Stimulated activated naive B cell treated with anti-CD40 and anti-IgM and Interleukin-4, amounts not matched to agents 10 μg/mL and 1 μg/mL and 100 μg/mL, for 72 hours (primary cell): ENCODE results near the gene FRMPD1.
A peak's percentile ranks its signal among the peaks of the same experiment; 100 is the strongest.

ENCODE experiments used
- ATAC-seq, 2 donors: fragments of 150-1000 bp; cut with Tn5 transposase; replicated peaks; 2 replicates each; pipeline ENCODE4 v1.10.0; 2021; ENCODE audit warnings: moderate library complexity in 1 of 2
- DNase-seq: peaks from one replicate; pipeline ENCODE4 v3.0.0; 2021
- H3K27ac Mint-ChIP-seq: one replicate; pipeline ENCODE4 v1.8.0; 2022; ENCODE audit warnings: mild to moderate bottlenecking, mixed read lengths
- H3K27me3 Mint-ChIP-seq, 2 donors: one replicate each; pipeline ENCODE4 v1.8.0; 2022; ENCODE audit warnings: mixed read lengths in 2 of 2
- H3K36me3 Mint-ChIP-seq, 2 donors: one replicate each; pipeline ENCODE4 v1.8.0; 2022; ENCODE audit warnings: mixed read lengths in 2 of 2, mild to moderate bottlenecking in 1 of 2
- H3K4me1 Mint-ChIP-seq, 2 donors: one replicate each; pipeline ENCODE4 v1.8.0; 2022; ENCODE audit warnings: mixed read lengths in 2 of 2, mild to moderate bottlenecking in 1 of 2
- H3K4me3 Mint-ChIP-seq, 2 donors: one replicate each; pipeline ENCODE4 v1.8.0; 2022; ENCODE audit warnings: mild to moderate bottlenecking in 2 of 2, mixed read lengths in 2 of 2, moderate library complexity in 1 of 2
- H3K9me3 Mint-ChIP-seq, 2 donors: one replicate each; pipeline ENCODE4 v1.8.0; 2022; ENCODE audit warnings: mixed read lengths in 2 of 2, mild to moderate bottlenecking in 1 of 2

FRMPD1 gene

GRCh38 chr9:37645903-37646506 is 4.7 kb upstream of the FRMPD1 start:
- ATAC-seq (no peak), DNase-seq (no peak)
- no peak overlapping the region for H3K4me3 Mint-ChIP-seq
- H3K9me3 Mint-ChIP-seq: no peaks in the 10 kb centered on the region
- no peak overlapping the region for H3K27ac Mint-ChIP-seq
- no peaks in the 10 kb centered on the region for H3K36me3 Mint-ChIP-seq
- peaks cover 31 to 43% of the 10 kb centered on the region in 2 donors for H3K27me3 Mint-ChIP-seq
- H3K4me1 Mint-ChIP-seq: peaks cover 5 to 18% of the 10 kb centered on the region in 2 donors

- Mint-ChIP-seq H3K27me3 (peaks cover 49 to 62% of the 10 kb centered on the region in 2 donors), H3K9me3 (no peaks in the 10 kb centered on the region), H3K36me3 (no peaks in the 10 kb centered on the region), H3K4me3 (peak overlapping the region; percentile 74 to 79), H3K4me1 (peaks cover 9 to 13% of the 10 kb centered on the region in 2 donors), H3K27ac (no peak overlapping the region)
- no peak for ATAC-seq
- no peak for DNase-seq
Measured at GRCh38 chr9:37650299-37650872, 368 bp upstream of the FRMPD1 start.

GRCh38 chr9:37652261-37652660 is 1.5 kb downstream of the FRMPD1 start:
- H3K36me3 Mint-ChIP-seq: no peaks in the 10 kb centered on the region
- no peak overlapping the region for H3K27ac Mint-ChIP-seq
- DNase-seq (no peak), ATAC-seq (no peak)
- H3K4me3 Mint-ChIP-seq: no peak overlapping the region
- no peaks in the 10 kb centered on the region for H3K9me3 Mint-ChIP-seq
- peaks cover 9 to 13% of the 10 kb centered on the region in 2 donors for H3K4me1 Mint-ChIP-seq
- H3K27me3 Mint-ChIP-seq: peaks cover 50 to 60% of the 10 kb centered on the region in 2 donors

- peaks cover 55 to 67% of the 10 kb centered on the region in 2 donors for H3K27me3 Mint-ChIP-seq
- DNase-seq (no peak), ATAC-seq (no peak)
- no peak overlapping the region for H3K27ac Mint-ChIP-seq
- no peaks in the 10 kb centered on the region for H3K9me3 Mint-ChIP-seq
- H3K4me3 Mint-ChIP-seq: no peak overlapping the region
- H3K4me1 Mint-ChIP-seq: peaks cover 9 to 13% of the 10 kb centered on the region in 2 donors
- H3K36me3 Mint-ChIP-seq: no peaks in the 10 kb centered on the region
Measured at GRCh38 chr9:37653385-37653784, 2.6 kb downstream of the FRMPD1 start.

GRCh38 chr9:37656936-37657335 is 6.2 kb downstream of the FRMPD1 start:
- no peaks in the 10 kb centered on the region for H3K9me3 Mint-ChIP-seq
- no peak overlapping the region for H3K27ac Mint-ChIP-seq
- no peaks in the 10 kb centered on the region for H3K4me1 Mint-ChIP-seq
- no peak overlapping the region for H3K4me3 Mint-ChIP-seq
- DNase-seq: no peak
- H3K36me3 Mint-ChIP-seq: no peaks in the 10 kb centered on the region
- ATAC-seq: no peak
- H3K27me3 Mint-ChIP-seq: peaks cover 41 to 44% of the 10 kb centered on the region in 2 donors

- Mint-ChIP-seq H3K36me3 (no peaks in the 10 kb centered on the region), H3K27me3 (peaks cover 17 to 20% of the 10 kb centered on the region in 2 donors), H3K4me3 (no peak overlapping the region), H3K4me1 (peaks cover 4 to 7% of the 10 kb centered on the region in 2 donors), H3K9me3 (no peaks in the 10 kb centered on the region), H3K27ac (no peak overlapping the region)
- no peak for DNase-seq
- ATAC-seq: no peak
Measured at GRCh38 chr9:37660691-37661090, 9.9 kb downstream of the FRMPD1 start.

GRCh38 chr9:37663926-37664325 is 13.2 kb downstream of the FRMPD1 start:
- H3K4me3 Mint-ChIP-seq: no peak overlapping the region
- H3K9me3 Mint-ChIP-seq: no peaks in the 10 kb centered on the region
- H3K27ac Mint-ChIP-seq: no peak overlapping the region
- DNase-seq: no peak
- no peak for ATAC-seq
- H3K27me3 Mint-ChIP-seq: peaks cover 0 to 11% of the 10 kb centered on the region in 2 donors
- no peaks in the 10 kb centered on the region for H3K36me3 Mint-ChIP-seq
- peaks cover 4 to 9% of the 10 kb centered on the region in 2 donors for H3K4me1 Mint-ChIP-seq

- H3K36me3 Mint-ChIP-seq: no peaks in the 10 kb centered on the region
- no peak overlapping the region for H3K4me3 Mint-ChIP-seq
- no peaks in the 10 kb centered on the region for H3K9me3 Mint-ChIP-seq
- H3K27ac Mint-ChIP-seq: no peak overlapping the region
- no peak for ATAC-seq
- peaks cover 6 to 18% of the 10 kb centered on the region in 2 donors for H3K27me3 Mint-ChIP-seq
- DNase-seq: no peak
- peaks cover 4 to 9% of the 10 kb centered on the region in 2 donors for H3K4me1 Mint-ChIP-seq
Measured at GRCh38 chr9:37667706-37668105, 17.0 kb downstream of the FRMPD1 start.

- H3K27ac Mint-ChIP-seq: no peak overlapping the region
Measured at GRCh38 chr9:37668116-37668601, 17.4 kb downstream of the FRMPD1 start.

GRCh38 chr9:37669232-37669631 is 18.5 kb downstream of the FRMPD1 start:
- H3K9me3 Mint-ChIP-seq: no peaks in the 10 kb centered on the region
- DNase-seq (no peak), ATAC-seq (no peak)
- H3K27me3 Mint-ChIP-seq: peaks cover 6 to 18% of the 10 kb centered on the region in 2 donors
- no peaks in the 10 kb centered on the region for H3K36me3 Mint-ChIP-seq
- no peak overlapping the region for H3K4me3 Mint-ChIP-seq
- H3K4me1 Mint-ChIP-seq: peaks cover 4 to 9% of the 10 kb centered on the region in 2 donors
- H3K27ac Mint-ChIP-seq: no peak overlapping the region

More at GRCh38 chr9:37668116-37668601, 17.4 kb downstream of the FRMPD1 start:
- DNase-seq: no peak
- no peaks in the 10 kb centered on the region for H3K9me3 Mint-ChIP-seq
- no peak overlapping the region for H3K4me3 Mint-ChIP-seq
- no peaks in the 10 kb centered on the region for H3K36me3 Mint-ChIP-seq
- H3K4me1 Mint-ChIP-seq: peaks cover 4 to 9% of the 10 kb centered on the region in 2 donors
- ATAC-seq: no peak
- peaks cover 6 to 18% of the 10 kb centered on the region in 2 donors for H3K27me3 Mint-ChIP-seq

- Mint-ChIP-seq H3K4me3 (no peak overlapping the region), H3K9me3 (no peaks in the 10 kb centered on the region), H3K36me3 (no peaks in the 10 kb centered on the region), H3K27ac (no peak overlapping the region), H3K4me1 (no peaks in the 10 kb centered on the region), H3K27me3 (peaks cover 9 to 15% of the 10 kb centered on the region in 2 donors)
- no peak for ATAC-seq
- no peak for DNase-seq
Measured at GRCh38 chr9:37675661-37676060, 24.9 kb downstream of the FRMPD1 start.

GRCh38 chr9:37676411-37676830 is 25.7 kb downstream of the FRMPD1 start:
- no peak for ATAC-seq
- Mint-ChIP-seq H3K4me1 (no peaks in the 10 kb centered on the region), H3K4me3 (no peak overlapping the region), H3K36me3 (no peaks in the 10 kb centered on the region), H3K27ac (no peak overlapping the region), H3K9me3 (no peaks in the 10 kb centered on the region), H3K27me3 (peaks cover 9 to 17% of the 10 kb centered on the region in 2 donors)
- no peak for DNase-seq

GRCh38 chr9:37677435-37677834 is 26.7 kb downstream of the FRMPD1 start:
- peaks cover 17 to 23% of the 10 kb centered on the region in 2 donors for H3K27me3 Mint-ChIP-seq
- H3K9me3 Mint-ChIP-seq: no peaks in the 10 kb centered on the region
- no peaks in the 10 kb centered on the region for H3K4me1 Mint-ChIP-seq
- H3K27ac Mint-ChIP-seq: no peak overlapping the region
- H3K36me3 Mint-ChIP-seq: no peaks in the 10 kb centered on the region
- DNase-seq (no peak), ATAC-seq (no peak)
- no peak overlapping the region for H3K4me3 Mint-ChIP-seq

- Mint-ChIP-seq H3K9me3 (no peaks in the 10 kb centered on the region), H3K36me3 (no peaks in the 10 kb centered on the region), H3K27ac (no peak overlapping the region), H3K4me3 (no peak overlapping the region), H3K4me1 (no peaks in the 10 kb centered on the region), H3K27me3 (peaks cover 28 to 32% of the 10 kb centered on the region in 2 donors)
- ATAC-seq (peak in 1 of 2 donors; percentile 21), DNase-seq (no peak)
Measured at GRCh38 chr9:37678789-37679273, 28.1 kb downstream of the FRMPD1 start.
